ENCODE results near the gene SIK3.

- no peak for TF ChIP-seq POLR2AphosphoS5 (IDR thresholded peaks at IDR 0.05; ENCODE audit: borderline replicate concordance, low read depth, low read length)
- TF ChIP-seq EZH2 (IDR thresholded peaks at IDR 0.05): no peak
- TF ChIP-seq FOXP2 (optimal IDR thresholded peaks at IDR 0.05; ENCODE audit: control extremely low read depth, extremely low read length, insufficient read depth): no peak
These were observed 16.3 kb downstream of the SIK3 start for GRCh38 chr11:117081908-117082307.

Measured in SK-N-MC (cell line).